Stomach (tissue), 4 donors: Measurements from ENCODE around the gene BRD9.

ENCODE experiments used
- CTCF ChIP-seq, 7 experiments: fragments of 450-650 bp in 4 of 7; fragments of 200-600 bp in 3 of 7; sonication (generic) in 3 of 7; IDR thresholded peaks; one replicate each; pipeline ENCODE4 v1.5.1; 2016 to 2019; ENCODE audit warnings: antibody characterized with exemption in 7 of 7, control low read depth in 2 of 7, mild to moderate bottlenecking in 1 of 7
- POLR2A ChIP-seq, 4 donors: fragments of 450-650 bp; IDR thresholded peaks; one replicate each; pipeline ENCODE4 v1.6.1; 2016; ENCODE audit warnings: antibody characterized with exemption in 4 of 4, control low read depth in 2 of 4, mild to moderate bottlenecking in 1 of 4, moderate library complexity in 1 of 4

- TF ChIP-seq CTCF (IDR thresholded peaks at IDR 0.05) (no peak), POLR2A (IDR thresholded peaks at IDR 0.05) (no peak)
These were observed 11.1 kb upstream of the BRD9 start for GRCh38 chr5:903756-904096.
